IPS-18a (cell line): ENCODE measurements around the gene APBA2.
"Not testable (repeated sequence)": the region's sequence is repeated elsewhere in the genome, so short reads cannot be mapped to it uniquely, and the experiment has no call there.

Experiments used
- H3K27ac ChIP-seq: one replicate; pipeline ENCODE4 v1.5.1; 2013; ENCODE audit warnings: low read length
- H3K27me3 ChIP-seq: one replicate; pipeline ENCODE4 v1.6.1; 2013; ENCODE audit warnings: mild to moderate bottlenecking, low read length; ENCODE audit not compliant: control insufficient read depth, insufficient read depth
- H3K36me3 ChIP-seq: one replicate; pipeline ENCODE4 v1.6.1; 2013; ENCODE audit warnings: low read depth, low read length; ENCODE audit not compliant: control insufficient read depth
- H3K4me1 ChIP-seq: one replicate; pipeline ENCODE4 v1.6.1; 2013; ENCODE audit warnings: low read depth, low read length; ENCODE audit not compliant: control insufficient read depth
- H3K4me3 ChIP-seq: one replicate; pipeline ENCODE4 v1.5.1; 2013; ENCODE audit warnings: low read length
- H3K9ac ChIP-seq: one replicate; pipeline ENCODE4 v1.6.1; 2013; ENCODE audit warnings: mild to moderate bottlenecking, low read length, moderate library complexity
- H3K9me3 ChIP-seq: one replicate; pipeline ENCODE4 v1.6.1; 2013; ENCODE audit warnings: low read depth, low read length; ENCODE audit not compliant: control insufficient read depth

Gene APBA2

DNA sequence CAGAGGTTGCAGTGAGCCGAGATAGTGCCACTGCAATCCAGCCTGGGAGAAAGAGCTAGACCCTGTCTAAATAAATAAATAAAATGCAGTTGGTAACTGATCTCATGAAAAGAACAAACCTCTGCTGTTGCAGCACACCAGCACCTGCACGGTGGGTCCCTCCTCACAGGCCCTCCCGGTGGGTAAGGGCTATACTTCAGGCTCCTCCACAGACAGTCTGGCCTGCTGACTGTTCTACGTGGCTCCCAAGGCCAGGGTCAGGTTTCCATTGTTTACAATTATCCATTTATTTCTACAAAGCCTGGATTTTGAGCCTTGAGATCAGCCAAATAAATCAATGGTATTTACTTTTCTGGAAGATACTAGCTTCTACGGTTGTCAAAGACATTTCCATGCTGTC lies 5.1 kb upstream of the APBA2 start:
- peaks cover 21% of the 10 kb centered on the region for H3K4me1 ChIP-seq
- no peak overlapping the region for H3K27ac ChIP-seq
- H3K4me3 ChIP-seq = no peak overlapping the region
- no peaks in the 10 kb centered on the region for H3K36me3 ChIP-seq
- H3K9me3 ChIP-seq = no peaks in the 10 kb centered on the region
- H3K27me3 ChIP-seq = peaks cover 31% of the 10 kb centered on the region
- H3K9ac ChIP-seq = no peak overlapping the region

DNA sequence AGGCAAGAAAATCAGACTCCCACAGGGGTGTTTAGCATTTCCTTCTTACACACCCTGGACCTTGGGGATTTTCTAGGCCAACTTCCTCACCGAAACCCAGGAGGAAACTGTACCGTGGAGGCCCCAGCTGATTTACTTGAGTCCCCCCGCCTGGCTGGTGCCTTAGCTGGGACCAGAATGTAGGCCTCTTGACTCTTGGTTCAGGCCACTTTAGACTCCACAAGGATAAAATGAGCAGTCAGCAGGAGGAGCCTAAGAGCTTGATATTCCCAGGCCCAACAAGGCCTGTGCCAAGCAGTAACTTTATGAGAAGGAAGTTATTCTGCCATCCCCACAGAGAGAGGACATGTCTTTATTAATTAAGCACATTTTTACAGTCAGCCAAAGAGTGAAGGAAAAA lies 4.6 kb upstream of the APBA2 start:
- no peak overlapping the region for H3K27ac ChIP-seq
- H3K9me3 ChIP-seq = no peaks in the 10 kb centered on the region
- no peaks in the 10 kb centered on the region for H3K36me3 ChIP-seq
- peaks cover 16% of the 10 kb centered on the region for H3K4me1 ChIP-seq
- no peak overlapping the region for H3K9ac ChIP-seq
- peaks cover 26% of the 10 kb centered on the region for H3K27me3 ChIP-seq
- no peak overlapping the region for H3K4me3 ChIP-seq

DNA sequence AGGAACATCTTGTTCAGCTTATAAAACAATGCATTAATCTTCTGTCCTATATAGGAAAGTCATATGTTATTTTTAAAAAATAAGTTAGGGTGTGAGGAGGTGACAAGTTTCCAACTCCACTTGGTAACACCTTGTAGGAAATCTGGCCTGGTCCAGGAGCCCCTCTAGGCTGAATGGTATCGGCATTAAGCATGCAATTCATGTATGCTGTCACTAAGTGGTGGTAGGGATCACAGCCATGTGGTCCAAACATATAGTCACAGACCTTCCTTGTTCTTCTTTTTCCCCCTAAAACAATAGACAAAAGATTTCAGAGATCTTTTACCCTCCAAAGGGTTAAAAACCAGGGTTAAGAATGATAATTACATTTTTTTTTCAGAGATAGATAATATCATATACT lies 4.2 kb upstream of the APBA2 start:
- H3K4me1 ChIP-seq = peaks cover 14% of the 10 kb centered on the region
- H3K9ac ChIP-seq = no peak overlapping the region
- H3K9me3 ChIP-seq = no peaks in the 10 kb centered on the region
- no peaks in the 10 kb centered on the region for H3K36me3 ChIP-seq
- no peak overlapping the region for H3K4me3 ChIP-seq
- H3K27me3 ChIP-seq = peaks cover 29% of the 10 kb centered on the region
- H3K27ac ChIP-seq = no peak overlapping the region

DNA sequence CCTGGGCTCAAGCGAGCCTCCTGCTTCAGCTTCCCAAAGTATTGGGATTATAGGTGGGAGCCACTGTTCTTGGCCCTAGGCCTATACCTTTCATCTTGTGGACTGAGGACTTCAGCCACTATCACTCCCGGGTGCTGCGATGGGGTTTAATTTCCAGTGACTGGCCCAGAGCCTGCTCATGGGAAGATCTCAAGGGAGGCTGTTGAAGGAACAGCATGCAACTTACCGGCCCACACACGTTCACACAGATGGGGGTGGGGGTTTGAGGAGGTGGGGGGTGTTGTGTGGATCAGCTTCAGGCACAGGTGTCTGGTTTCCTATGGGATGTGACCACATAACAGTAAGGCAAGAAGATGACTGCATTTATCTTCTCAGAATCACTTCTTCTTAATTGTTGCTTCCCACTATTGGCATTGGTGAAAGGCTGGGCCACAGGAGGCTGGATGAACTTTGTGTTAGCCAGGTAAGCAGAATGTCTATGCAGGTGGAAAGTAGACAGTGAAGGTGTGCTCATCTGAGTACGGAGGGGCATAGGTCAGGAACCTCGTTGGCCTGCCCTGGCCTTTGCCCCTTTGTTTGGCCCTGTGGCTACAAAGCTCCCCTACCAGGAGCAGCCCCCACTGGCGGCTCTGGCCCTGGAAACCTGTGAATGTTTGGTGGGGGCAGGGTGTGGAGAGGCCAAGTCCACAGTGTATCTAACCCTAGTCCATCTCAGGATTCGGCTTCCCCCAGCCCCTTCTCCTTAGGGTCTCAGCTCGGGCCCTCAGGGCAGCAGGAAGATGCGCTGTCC lies 1.4 kb upstream of the APBA2 start:
- Histone ChIP-seq H3K4me3 (no peak overlapping the region), H3K9me3 (no peaks in the 10 kb centered on the region), H3K27me3 (peaks cover 32% of the 10 kb centered on the region), H3K27ac (no peak overlapping the region), H3K9ac (no peak overlapping the region), H3K36me3 (no peaks in the 10 kb centered on the region), H3K4me1 (peaks cover 12% of the 10 kb centered on the region)

DNA sequence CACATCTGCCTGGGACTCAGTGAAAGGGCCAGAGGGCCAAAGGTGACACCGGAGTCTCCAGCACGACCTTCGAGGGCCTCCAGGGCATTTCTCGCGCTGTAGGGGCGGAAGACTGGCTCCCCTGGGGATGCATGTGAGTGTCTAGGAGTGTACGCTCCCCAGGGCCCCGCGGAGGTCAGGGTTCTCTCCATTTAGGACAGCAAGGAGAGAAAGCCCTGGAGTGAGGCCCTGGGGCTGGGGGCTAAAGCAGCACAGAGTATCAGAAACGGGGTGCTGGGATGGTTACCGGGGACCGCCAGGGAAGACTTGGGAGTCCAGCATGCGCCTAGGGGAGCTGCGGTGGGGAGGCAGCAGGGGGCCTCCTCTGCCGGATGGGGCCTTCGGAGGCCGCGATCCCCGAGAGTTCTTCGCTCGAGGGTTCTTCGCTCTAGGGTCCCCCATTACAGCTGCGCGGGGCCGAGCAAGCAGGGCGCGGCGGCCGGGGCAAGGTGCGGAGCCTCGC lies 595 bp upstream of the APBA2 start:
- Histone ChIP-seq H3K9me3 (no peaks in the 10 kb centered on the region), H3K4me1 (peaks cover 12% of the 10 kb centered on the region), H3K36me3 (no peaks in the 10 kb centered on the region), H3K4me3 (peak overlapping the region; percentile 56), H3K9ac (peak overlapping the region; percentile 45), H3K27ac (no peak overlapping the region), H3K27me3 (peaks cover 32% of the 10 kb centered on the region)

DNA sequence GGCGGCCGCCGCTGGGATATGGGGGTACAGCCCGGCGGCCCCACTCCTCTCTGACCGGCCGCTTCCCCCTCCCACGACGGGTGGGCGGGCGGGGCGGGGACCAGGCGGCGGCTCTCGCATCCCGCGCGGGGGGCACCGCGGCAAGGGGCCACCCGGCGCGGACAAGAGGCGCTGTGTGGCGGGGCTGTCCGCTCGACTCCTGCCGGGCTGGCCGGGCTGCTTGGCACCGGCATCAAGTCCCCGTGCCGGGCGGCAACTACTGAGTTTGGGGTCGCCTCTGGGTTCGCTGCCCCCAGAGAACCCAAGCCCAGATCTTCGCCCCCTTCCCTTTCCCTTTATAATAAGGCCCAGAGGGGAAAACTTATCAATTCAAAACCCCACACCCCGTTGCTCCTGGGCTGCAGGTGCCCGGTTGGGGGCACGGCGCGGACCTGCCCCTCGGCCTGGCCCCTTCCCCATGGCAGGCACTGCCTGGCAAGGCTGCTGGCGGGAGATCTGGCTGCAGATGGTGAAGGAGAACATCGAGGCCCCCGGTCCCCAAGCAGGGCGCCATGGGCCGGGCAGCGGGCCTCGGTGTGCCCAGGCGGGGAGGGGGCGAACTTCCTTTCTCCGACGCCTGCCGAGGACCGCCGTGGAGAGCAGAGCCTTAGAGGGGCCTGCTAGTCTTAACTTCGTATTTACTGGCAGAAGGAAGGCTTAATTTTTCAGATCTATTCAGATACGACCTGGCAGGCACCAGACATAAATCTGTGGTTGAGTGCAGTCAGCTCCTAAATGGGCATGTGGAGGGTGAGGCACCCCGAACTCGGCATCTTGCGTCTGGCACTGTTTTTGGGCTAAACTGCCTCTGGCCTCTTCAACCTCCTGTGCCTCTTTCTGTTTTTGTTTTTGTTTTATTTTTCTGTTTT lies 911 bp downstream of the APBA2 start:
- H3K9ac ChIP-seq = no peak overlapping the region
- no peaks in the 10 kb centered on the region for H3K36me3 ChIP-seq
- H3K27ac ChIP-seq = no peak overlapping the region
- H3K4me3 ChIP-seq = peak overlapping the region; percentile 61
- H3K4me1 ChIP-seq = peaks cover 12% of the 10 kb centered on the region
- peaks cover 32% of the 10 kb centered on the region for H3K27me3 ChIP-seq
- H3K9me3 ChIP-seq = no peaks in the 10 kb centered on the region

DNA sequence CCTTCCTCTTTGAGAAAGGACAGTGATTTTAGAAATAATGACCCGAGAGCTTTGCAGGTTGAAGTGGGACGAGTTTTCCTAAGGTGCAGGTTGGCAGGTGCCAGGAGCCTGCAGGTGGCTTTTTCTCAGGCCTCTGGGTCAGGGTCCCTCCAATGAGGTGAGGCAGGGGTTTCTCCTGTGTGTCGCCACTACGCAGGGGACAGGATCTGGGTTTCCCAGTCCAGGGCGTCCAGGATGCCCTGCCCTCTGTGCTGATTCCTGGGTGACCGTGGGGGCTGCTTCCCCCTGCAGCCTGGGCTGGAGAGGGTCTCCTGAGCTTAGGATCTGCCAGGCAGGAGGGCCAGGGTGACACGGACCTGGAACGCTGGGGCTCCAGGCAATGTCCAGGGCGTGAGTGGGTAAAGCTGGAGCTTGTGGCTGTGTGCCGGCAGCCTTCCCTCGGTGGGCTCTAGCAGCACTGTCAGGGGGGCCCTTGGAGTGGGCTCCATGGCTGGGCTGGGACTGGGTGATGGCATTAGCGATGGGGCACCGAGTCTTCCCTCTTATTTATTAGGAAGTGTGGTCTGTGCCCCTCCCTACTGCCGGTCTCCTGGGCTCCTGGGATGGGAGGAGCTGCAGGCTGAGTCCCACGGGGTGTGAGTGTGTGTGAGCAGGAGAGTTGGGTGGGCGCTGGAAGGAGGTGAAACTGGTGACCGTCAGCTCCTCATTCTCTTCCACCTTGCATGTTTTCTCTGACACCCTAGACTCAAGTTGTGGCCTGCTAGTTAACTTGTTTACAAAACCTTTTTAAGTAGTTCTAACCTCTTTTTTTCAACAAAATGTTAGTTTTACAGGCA lies 1.8 kb downstream of the APBA2 start:
- H3K27ac ChIP-seq = no peak overlapping the region
- H3K4me1 ChIP-seq = peaks cover 12% of the 10 kb centered on the region
- H3K9ac ChIP-seq = no peak overlapping the region
- H3K9me3 ChIP-seq = no peaks in the 10 kb centered on the region
- peak overlapping the region; percentile 61 for H3K4me3 ChIP-seq
- peaks cover 32% of the 10 kb centered on the region for H3K27me3 ChIP-seq
- H3K36me3 ChIP-seq = no peaks in the 10 kb centered on the region

DNA sequence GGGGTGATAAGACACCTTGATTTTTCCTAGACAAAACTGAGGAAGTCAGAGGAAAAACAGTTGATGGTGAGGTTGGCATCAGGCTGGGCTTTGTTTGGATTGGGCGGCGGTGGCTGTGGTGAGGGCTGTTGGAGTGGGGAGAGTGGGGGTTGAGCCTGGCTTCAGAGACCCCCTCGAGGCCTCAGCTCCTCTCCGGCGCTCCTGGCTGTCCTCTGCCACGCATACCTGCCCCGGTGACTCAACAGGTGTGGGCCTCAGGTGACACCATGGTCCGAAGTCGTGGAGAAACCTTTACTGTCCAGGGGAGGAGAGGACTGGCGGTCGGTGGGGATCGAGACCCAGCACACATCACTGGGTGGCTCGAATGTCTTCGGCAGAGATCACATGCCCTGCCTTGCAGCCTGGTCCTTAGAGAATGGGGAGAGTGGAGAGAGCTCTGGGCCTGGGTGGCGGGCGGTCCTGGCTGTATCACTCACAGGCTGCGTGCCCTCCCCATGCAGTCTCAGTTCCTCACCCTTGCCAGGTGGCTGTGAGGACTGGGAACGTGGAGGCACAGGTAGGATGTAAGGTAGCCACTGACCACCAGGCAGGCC lies 2.6 kb downstream of the APBA2 start:
- H3K36me3 ChIP-seq = no peaks in the 10 kb centered on the region
- H3K4me3 ChIP-seq = no peak overlapping the region
- H3K27me3 ChIP-seq = peaks cover 32% of the 10 kb centered on the region
- no peak overlapping the region for H3K9ac ChIP-seq
- H3K9me3 ChIP-seq = no peaks in the 10 kb centered on the region
- no peak overlapping the region for H3K27ac ChIP-seq
- H3K4me1 ChIP-seq = peaks cover 12% of the 10 kb centered on the region

DNA sequence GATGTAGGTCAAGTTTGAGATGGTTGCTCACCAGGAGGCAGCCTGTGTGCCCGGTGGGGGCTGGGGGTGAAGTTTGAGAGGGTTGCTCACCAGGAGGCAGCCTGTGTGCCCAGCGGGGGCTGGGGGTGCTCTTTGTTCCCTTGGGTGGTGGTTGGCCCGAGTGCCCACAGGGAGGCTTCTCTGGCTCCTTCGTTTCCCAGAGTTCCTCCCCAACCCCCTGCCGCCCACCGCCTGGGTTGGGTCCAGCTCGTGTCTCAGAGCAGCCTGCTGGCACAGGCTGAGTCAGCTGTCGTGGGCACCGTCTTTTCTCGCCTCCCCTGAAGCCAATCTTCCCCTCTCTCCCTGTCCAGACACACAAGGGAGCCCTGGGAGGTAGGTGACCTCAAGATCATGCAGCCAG lies 3.1 kb downstream of the APBA2 start:
- Histone ChIP-seq H3K36me3 (no peaks in the 10 kb centered on the region), H3K9ac (no peak overlapping the region), H3K27ac (no peak overlapping the region), H3K9me3 (no peaks in the 10 kb centered on the region), H3K4me3 (no peak overlapping the region), H3K4me1 (peaks cover 12% of the 10 kb centered on the region), H3K27me3 (peaks cover 31% of the 10 kb centered on the region)

DNA sequence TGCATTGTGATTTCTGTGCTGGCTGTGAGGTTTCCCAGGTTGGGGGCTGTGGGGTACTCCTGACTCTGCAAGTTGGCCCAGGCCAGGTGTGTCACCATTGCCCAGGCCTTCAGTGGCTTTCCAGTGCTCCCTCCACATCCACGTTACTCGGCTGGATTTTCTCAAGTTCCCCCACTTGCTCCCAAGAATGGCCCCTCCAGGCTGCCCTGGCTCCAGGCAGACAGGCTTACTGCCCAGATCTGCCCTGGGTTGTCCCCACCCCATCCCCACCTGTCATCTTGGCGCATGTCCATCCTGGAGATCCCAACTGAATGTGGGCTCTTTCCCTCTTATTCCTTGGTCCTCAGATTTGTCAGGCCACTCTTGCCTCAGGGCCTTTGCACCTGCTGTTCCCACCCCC lies 3.6 kb downstream of the APBA2 start:
- Histone ChIP-seq H3K27me3 (peaks cover 27% of the 10 kb centered on the region), H3K9me3 (no peaks in the 10 kb centered on the region), H3K4me3 (no peak overlapping the region), H3K4me1 (peaks cover 10% of the 10 kb centered on the region), H3K9ac (no peak overlapping the region), H3K36me3 (no peaks in the 10 kb centered on the region), H3K27ac (no peak overlapping the region)

DNA sequence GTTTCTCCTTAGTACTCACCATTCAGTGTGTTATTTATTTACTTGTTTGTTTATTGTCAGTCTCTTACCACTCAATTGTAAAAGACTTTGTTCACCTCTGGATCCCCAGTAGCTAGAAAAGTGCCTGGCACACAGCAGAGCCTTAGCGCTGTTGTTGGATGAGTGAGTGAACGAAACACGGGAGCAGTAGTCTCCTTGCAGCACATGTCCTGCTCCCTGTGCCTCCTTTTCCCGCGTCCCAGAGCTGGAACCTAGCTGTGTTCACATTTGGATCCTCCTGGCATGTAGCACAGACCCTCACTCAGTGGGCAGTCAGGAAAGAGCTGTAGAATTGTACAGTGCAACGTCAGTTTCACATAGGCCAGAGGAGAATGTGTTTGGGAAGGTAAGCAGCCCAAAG lies 4.1 kb downstream of the APBA2 start:
- H3K27ac ChIP-seq, H3K4me1 ChIP-seq, H3K9ac ChIP-seq, H3K36me3 ChIP-seq, H3K4me3 ChIP-seq, H3K9me3 ChIP-seq: not testable (repeated sequence)
- H3K27me3 ChIP-seq = peaks cover 21% of the 10 kb centered on the region
